Activated CD4-positive, alpha-beta T cell treated with anti-CD3 and anti-CD28 coated beads for 36 hours (primary cell): ENCODE results near the gene KCNN4. TPM values are rescaled to one million over a fixed set of nuclear protein-coding genes. Genes with fewer than 3 reads are reported as not detected.
"Not testable (repeated sequence)": the region's sequence is repeated elsewhere in the genome, so short reads cannot be mapped to it uniquely, and the experiment has no call there.

Experiments used
- ATAC-seq: fragments of 200-7000 bp; cut with Tn5 transposase; one replicate; pipeline ENCODE4 v1.10.0; 2021; ENCODE audit warnings: mild to moderate bottlenecking, moderate library complexity
- CTCF ChIA-PET: fragments of 350-600 bp; sonication (Branson Sonifier 250); formaldehyde crosslinking; loops from one replicate; lab custom pipeline; 2021; ENCODE audit warnings: antibody characterized with exemption; lab: Charles Lee
- POLR2A ChIA-PET: fragments of 350-600 bp; sonication (Branson Sonifier 250); formaldehyde crosslinking; loops from one replicate; lab custom pipeline; 2021; ENCODE audit warnings: antibody characterized with exemption, inconsistent platforms; lab: Charles Lee
- DNase-seq: peaks from one replicate; pipeline ENCODE4 v3.0.0-alpha.2; 2020
- H3K27ac Mint-ChIP-seq: one replicate; pipeline ENCODE4 v1.8.0; 2021; ENCODE audit warnings: mixed read lengths
- H3K27me3 Mint-ChIP-seq: one replicate; pipeline ENCODE4 v1.8.0; 2021; ENCODE audit warnings: mixed read lengths
- H3K36me3 Mint-ChIP-seq: one replicate; pipeline ENCODE4 v1.8.0; 2021; ENCODE audit warnings: low read depth, mixed read lengths
- H3K4me1 Mint-ChIP-seq: one replicate; pipeline ENCODE4 v1.8.0; 2021; ENCODE audit warnings: mixed read lengths
- H3K4me3 Mint-ChIP-seq: one replicate; pipeline ENCODE4 v1.8.0; 2021; ENCODE audit warnings: mild to moderate bottlenecking, moderate library complexity, mixed read lengths
- H3K9me3 Mint-ChIP-seq: one replicate; pipeline ENCODE4 v1.8.0; 2021; ENCODE audit warnings: low read depth, mixed read lengths
- intact Hi-C, 2 experiments: fragments of 100-400 bp; cut with DNase I in 1 of 2; cut with micrococcal nuclease in 1 of 2; formaldehyde crosslinking; loops; one replicate each; pipeline versions ENCODE4 v1.14.2 to v1.15.1; 2022 to 2024; cut with DNase I, micrococcal nuclease
- total RNA-seq, 2 experiments: library from RNA; stranded (reverse); gene quantifications; one replicate each; pipeline ENCODE4 v1.2.3, GENCODE V29; 2021

KCNN4 gene
- total RNA-seq, 2 experiments from 2014 or later, result 103 to 110 TPM

DNA sequence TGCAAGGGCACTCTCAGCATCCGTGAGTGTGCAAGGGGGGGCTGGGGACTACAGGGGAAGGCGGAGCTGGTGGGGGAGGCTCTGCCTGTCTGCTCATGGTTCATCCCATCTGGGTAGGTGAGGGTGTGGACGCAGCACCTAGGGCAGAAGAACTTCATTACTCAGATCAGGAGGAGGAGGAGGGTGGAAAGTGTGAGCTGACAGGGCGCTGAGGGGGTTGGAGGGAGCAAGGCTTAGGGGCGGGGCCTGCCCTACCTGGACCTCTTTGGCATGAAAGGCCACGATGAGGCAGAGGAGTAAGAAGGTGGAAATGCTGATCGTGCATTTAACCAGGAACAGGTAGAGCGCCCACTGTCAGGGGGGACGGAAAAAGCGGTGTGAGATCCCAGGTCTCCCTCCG lies 4.5 kb downstream of the KCNN4 start:
- H3K36me3 Mint-ChIP-seq, result peaks cover 73% of the 10 kb centered on the region
- peaks cover 46% of the 10 kb centered on the region for H3K4me1 Mint-ChIP-seq
- ATAC-seq, result peak; percentile 51
- POLR2A ChIA-PET, result interaction anchor here (0.6 to 1.2 kb wide), 2 partner anchors 9 to 11 kb away, joined by 3 to 8 read pairs; no protein-coding TSS in a partner anchor
- intact Hi-C loops, result loop anchor here in 1 of 2 experiments (1.0 kb wide), 1 partner anchor 11 kb away; no protein-coding TSS in a partner anchor
- peak overlapping the region; percentile 94 for H3K27ac Mint-ChIP-seq
- CTCF ChIA-PET, result interaction anchor here (0.9 to 5.0 kb wide), 5 partner anchors 10 to 31 kb away, joined by 3 to 55 read pairs (median 4); no protein-coding TSS in a partner anchor
- no peaks in the 10 kb centered on the region for H3K9me3 Mint-ChIP-seq
- DNase-seq, result peak; percentile 91
- H3K27me3 Mint-ChIP-seq, result no peaks in the 10 kb centered on the region
- H3K4me3 Mint-ChIP-seq, result peak overlapping the region; percentile 78

DNA sequence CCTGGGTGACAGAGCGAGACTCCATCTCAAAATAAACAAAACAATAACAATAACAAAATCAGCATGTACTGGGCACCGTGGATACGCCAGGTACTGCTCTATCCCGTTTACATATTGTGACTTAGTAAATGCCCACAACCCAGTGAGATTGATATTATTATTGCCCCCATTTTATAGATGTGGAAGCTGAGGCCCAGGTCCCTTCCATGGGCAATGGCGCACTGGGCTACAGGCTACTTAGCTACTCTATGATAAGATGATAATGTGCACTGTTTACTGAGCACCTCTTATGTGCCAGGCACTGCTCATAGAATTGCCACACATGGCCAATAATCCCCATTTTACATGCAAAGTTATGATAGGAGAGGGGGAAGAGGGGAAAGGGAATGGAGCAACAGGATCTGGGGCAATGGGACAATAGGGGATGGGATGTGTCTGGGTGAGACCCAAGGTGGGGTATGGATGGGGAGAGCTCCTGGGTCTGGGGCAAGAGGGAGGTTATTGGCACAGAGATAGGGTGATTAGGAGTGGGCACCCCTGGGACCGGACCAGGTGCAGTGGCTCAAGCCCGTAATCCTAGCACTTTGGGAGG lies 5.4 kb downstream of the KCNN4 start:
- H3K27me3 Mint-ChIP-seq, result no peaks in the 10 kb centered on the region
- no peak for ATAC-seq
- H3K4me3 Mint-ChIP-seq, result no peak overlapping the region
- peaks cover 42% of the 10 kb centered on the region for H3K4me1 Mint-ChIP-seq
- peak overlapping the region; percentile 53 for H3K27ac Mint-ChIP-seq
- DNase-seq, result no peak
- intact Hi-C loops, result no loop called here
- H3K36me3 Mint-ChIP-seq, result peaks cover 79% of the 10 kb centered on the region
- H3K9me3 Mint-ChIP-seq, result no peaks in the 10 kb centered on the region
- ChIA-PET CTCF (interaction anchor here (0.7 to 5.0 kb wide), 4 partner anchors 9 to 219 kb away, joined by 3 to 55 read pairs (median 6); no protein-coding TSS in a partner anchor), POLR2A (interaction anchor here (0.6 to 1.2 kb wide), 3 partner anchors 10 to 835 kb away, joined by 3 to 8 read pairs (median 4); no protein-coding TSS in a partner anchor)

DNA sequence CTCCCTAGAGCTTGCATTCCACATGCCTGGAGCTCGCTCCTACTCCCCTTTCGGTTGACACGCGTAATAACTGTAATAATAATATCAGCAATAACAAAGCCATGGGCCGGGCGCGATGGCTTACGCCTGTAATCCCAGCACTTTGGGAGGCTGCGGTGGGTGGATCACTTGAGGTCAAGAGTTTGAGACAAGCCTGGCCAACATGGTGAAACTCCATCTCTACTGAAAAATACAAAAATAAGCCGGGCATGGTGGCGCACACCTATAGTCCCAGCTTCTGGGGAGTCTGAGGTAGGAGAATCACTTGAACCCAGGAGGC lies 5.9 kb downstream of the KCNN4 start:
- H3K4me1 Mint-ChIP-seq, result peaks cover 45% of the 10 kb centered on the region
- CTCF ChIA-PET, result interaction anchor here (0.7 to 5.0 kb wide), 3 partner anchors 8 to 218 kb away, joined by 3 to 55 read pairs (median 7); no protein-coding TSS in a partner anchor
- intact Hi-C loops, result not testable (repeated sequence)

DNA sequence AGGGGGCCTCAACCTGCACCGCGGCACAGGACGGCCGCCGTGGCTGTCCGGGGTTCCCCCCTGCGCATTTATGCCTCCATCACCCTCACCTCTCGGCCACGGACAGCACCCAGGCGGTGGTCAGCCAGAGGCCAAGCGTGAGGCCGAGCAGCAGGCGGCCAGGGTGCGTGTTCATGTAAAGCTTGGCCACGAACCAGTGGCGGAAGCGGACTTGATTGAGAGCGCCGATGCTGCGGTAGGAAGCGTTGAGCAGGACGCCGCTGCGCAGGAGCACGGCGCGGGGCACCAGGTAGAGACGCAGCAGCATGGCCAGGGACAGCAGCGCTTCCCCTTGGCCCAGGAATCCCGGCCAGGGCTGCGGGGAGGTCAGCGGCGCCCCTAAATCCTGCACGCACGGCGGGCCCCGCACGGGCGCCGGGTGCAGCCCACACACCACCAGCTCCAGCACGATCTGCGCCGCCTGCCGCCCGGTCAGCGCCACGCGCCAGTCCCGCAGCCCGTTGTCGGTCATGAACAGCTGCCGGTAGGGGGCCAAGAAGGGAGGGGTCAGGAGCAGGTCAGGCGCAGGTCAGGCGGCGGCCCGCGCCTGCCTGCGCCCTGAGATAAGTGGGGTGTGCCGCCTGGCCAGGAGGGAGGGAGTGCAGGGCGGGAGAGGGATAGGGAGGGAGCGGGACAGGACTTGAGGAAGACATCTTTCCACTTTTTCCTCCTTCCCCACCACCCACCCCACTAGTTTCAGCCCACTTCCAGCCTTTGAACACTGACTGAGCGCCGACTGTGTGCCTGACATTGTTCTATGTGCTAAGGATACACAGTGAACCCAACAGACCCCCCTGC lies 6.5 kb downstream of the KCNN4 start:
- ATAC-seq (no peak), DNase-seq (no peak)
- Mint-ChIP-seq H3K4me3 (no peak overlapping the region), H3K27me3 (no peaks in the 10 kb centered on the region), H3K36me3 (peaks cover 86% of the 10 kb centered on the region), H3K4me1 (peaks cover 40% of the 10 kb centered on the region), H3K27ac (no peak overlapping the region), H3K9me3 (no peaks in the 10 kb centered on the region)
- ChIA-PET POLR2A (no interaction called here), CTCF (interaction anchor here (1.7 to 5.0 kb wide), 2 partner anchors 8 to 29 kb away, joined by 7 to 55 read pairs; no protein-coding TSS in a partner anchor)
- intact Hi-C loops, result no loop called here

More for the DNA sequence above, 5.9 kb downstream of the KCNN4 start:
- DNase-seq, H3K27ac Mint-ChIP-seq, POLR2A ChIA-PET, ATAC-seq, H3K27me3 Mint-ChIP-seq, H3K9me3 Mint-ChIP-seq, H3K4me3 Mint-ChIP-seq: not testable (repeated sequence)
- H3K36me3 Mint-ChIP-seq, result peaks cover 84% of the 10 kb centered on the region

DNA sequence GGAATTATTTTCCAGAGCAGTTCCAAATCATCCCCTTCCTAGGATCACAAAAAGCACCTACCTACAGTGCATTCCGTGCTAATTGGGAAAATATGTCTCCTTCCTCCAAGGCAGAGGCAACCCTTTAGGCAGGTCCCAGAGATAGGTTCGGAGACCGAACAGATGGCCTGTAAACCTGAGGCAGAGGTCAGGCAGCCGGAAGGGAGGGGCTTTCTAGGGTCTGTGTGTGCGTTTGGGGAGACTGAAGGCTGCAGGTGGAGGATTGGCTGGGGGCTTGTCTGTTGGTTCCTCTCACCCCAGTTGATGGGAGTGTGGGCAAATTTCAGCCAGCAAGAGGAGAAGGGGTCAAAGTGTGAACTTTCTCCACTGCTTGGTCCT lies 7.1 kb downstream of the KCNN4 start:
- Mint-ChIP-seq H3K27me3 (no peaks in the 10 kb centered on the region), H3K9me3 (no peaks in the 10 kb centered on the region)

DNA sequence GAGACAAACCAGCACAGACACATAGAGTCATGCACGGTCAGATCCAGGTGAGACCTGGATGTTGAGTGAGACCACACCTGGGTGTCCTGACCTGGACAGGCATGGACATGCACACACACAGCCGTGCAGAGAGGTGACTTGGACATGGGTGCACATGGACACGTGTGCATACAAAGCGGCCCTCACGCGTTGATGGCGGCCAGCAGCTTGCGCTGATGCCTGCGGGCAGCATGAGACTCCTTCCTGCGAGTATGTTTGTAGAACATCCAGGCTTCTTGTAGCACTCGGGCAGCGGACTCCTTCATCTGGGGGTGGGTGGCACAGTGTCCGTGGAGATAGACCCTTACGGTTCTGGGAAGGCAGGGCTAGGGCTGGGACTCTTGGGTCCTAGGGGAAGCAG lies 11.5 kb downstream of the KCNN4 start:
- Mint-ChIP-seq H3K4me1 (peaks cover 50% of the 10 kb centered on the region), H3K4me3 (no peak overlapping the region), H3K27ac (peak overlapping the region; percentile 35), H3K36me3 (peaks cover 86% of the 10 kb centered on the region), H3K9me3 (no peaks in the 10 kb centered on the region), H3K27me3 (no peaks in the 10 kb centered on the region)
- ChIA-PET CTCF (interaction anchor here (1.6 to 6.9 kb wide), 3 partner anchors 10 to 24 kb away, joined by 9 to 94 read pairs (median 17); partner anchors contain the start of gene SMG9), POLR2A (no interaction called here)
- DNase-seq, result no peak
- intact Hi-C loops, result loop anchor here in 1 of 2 experiments (5.0 kb wide), 2 partner anchors 983 to 1692 kb away; partner anchors contain the start of gene ZNF574
- no peak for ATAC-seq

More for the DNA sequence above, 7.1 kb downstream of the KCNN4 start:
- no peak for ATAC-seq
- DNase-seq, result no peak
- CTCF ChIA-PET, result no interaction called here
- Mint-ChIP-seq H3K4me1 (peaks cover 40% of the 10 kb centered on the region), H3K27ac (no peak overlapping the region), H3K4me3 (no peak overlapping the region), H3K36me3 (peaks cover 86% of the 10 kb centered on the region)
- intact Hi-C loops, result no loop called here
- POLR2A ChIA-PET, result no interaction called here

DNA sequence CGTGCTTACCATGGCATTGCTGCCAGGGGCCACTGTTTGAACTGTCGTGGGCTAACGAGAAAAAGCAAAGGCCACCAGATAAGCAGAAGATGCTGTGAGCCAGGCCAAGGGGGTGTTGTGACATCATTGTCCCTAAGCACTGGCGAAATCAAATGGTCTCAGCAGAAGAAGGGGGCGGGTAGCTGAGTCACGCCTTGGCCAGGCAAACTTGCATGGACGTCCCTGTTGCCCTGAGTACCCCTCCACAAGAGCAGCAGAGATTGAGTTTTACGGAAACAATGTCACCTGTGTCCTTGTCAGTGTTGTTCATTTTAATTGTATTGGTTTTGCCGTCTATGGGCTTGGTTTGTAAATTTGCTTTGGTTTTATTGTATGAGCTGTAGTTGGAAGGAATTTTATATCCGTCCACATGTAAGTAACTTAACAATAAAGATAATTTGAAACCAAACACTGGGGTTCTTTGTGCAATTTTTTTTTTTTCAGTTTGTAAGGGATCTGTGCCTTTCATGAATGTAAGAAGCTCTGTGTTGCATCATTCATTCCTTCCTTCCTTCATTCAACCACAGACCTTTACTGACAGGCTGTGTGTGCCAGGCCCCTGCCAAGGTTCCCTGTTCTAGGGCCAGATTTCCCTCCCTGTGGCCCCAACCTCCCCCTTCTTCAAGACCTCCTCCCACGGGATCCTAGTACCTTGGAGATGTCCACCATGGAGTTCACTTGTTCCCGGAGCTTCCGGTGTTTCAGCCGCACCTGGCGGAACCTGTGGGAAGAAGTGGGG lies 12.3 kb downstream of the KCNN4 start:
- DNase-seq (no peak), ATAC-seq (no peak)
- intact Hi-C loops, result loop anchor here in 1 of 2 experiments (5.0 kb wide), 2 partner anchors 984 to 1691 kb away; partner anchors contain the start of gene ZNF574
- no peaks in the 10 kb centered on the region for H3K27me3 Mint-ChIP-seq
- peaks cover 86% of the 10 kb centered on the region for H3K36me3 Mint-ChIP-seq
- H3K4me3 Mint-ChIP-seq, result no peak overlapping the region
- H3K4me1 Mint-ChIP-seq, result peaks cover 57% of the 10 kb centered on the region
- ChIA-PET CTCF (interaction anchor here (0.5 to 6.9 kb wide), 5 partner anchors 8 to 1216 kb away, joined by 3 to 94 read pairs (median 17); partner anchors contain the start of gene SMG9), POLR2A (interaction anchor here (1.6 kb wide), 1 partner anchor 9 kb away, joined by 3 read pairs; no protein-coding TSS in a partner anchor)
- no peaks in the 10 kb centered on the region for H3K9me3 Mint-ChIP-seq
- peak overlapping the region; percentile 35 for H3K27ac Mint-ChIP-seq

DNA sequence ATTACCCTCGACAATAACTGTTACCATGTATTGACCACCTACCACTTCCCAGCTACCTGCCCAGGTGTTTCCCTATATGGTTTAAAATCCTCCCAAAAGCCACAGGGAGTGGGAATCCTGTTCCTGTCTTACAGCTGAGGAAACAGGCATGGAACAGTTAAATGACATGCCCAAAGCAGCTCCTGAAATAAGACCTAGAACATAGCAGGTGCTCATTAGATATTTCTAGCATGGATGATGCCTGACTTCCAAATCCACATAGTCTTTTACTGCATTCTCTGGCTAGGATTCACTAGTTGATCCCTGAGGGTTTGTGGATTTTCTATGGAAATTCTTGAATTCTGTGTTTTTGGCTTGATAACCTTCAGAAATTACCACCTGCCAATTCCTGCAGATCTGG lies 13.0 kb downstream of the KCNN4 start:
- Mint-ChIP-seq H3K4me3 (no peak overlapping the region), H3K27ac (peak overlapping the region; percentile 97), H3K36me3 (peaks cover 84% of the 10 kb centered on the region), H3K9me3 (no peaks in the 10 kb centered on the region), H3K27me3 (no peaks in the 10 kb centered on the region), H3K4me1 (peaks cover 63% of the 10 kb centered on the region)
- DNase-seq, result no peak
- CTCF ChIA-PET, result interaction anchor here (0.6 to 6.9 kb wide), 7 partner anchors 9 to 212 kb away, joined by 3 to 94 read pairs (median 5); partner anchors contain the start of gene SMG9
- ATAC-seq, result no peak
- POLR2A ChIA-PET, result interaction anchor here (1.6 to 3.3 kb wide), 2 partner anchors 10 to 13 kb away, joined by 3 to 41 read pairs; partner anchors contain the start of gene SMG9
- intact Hi-C loops, result loop anchor here in 1 of 2 experiments (5.0 kb wide), 2 partner anchors 984 to 1691 kb away; partner anchors contain the start of gene ZNF574

DNA sequence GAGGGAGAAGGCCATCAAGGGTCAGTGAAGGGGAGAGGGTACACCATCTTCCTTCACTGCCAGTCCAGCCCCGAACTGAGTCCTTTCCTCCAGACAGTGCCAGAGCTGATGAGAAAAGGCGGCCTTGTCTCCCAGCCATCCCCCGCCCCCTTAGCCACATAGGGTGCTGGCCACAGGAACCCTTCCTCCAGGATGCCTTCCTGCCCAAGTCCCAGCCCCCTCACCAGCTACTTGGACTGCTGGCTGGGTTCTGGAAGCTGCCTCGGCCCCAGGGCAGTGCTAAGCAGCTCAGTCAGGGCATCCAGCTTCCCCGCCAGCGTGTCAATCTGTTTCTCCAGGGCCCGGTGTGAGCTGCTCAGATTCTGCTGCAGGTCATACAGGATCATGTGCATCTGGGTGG lies 13.5 kb downstream of the KCNN4 start:
- Mint-ChIP-seq H3K4me3 (no peak overlapping the region), H3K27me3 (no peaks in the 10 kb centered on the region), H3K27ac (peak overlapping the region; percentile 97), H3K9me3 (no peaks in the 10 kb centered on the region), H3K4me1 (peaks cover 68% of the 10 kb centered on the region), H3K36me3 (peaks cover 81% of the 10 kb centered on the region)
- POLR2A ChIA-PET, result interaction anchor here (1.1 to 3.3 kb wide), 3 partner anchors 9 to 13 kb away, joined by 3 to 41 read pairs (median 3); partner anchors contain the start of gene SMG9
- CTCF ChIA-PET, result interaction anchor here (0.6 to 6.9 kb wide), 11 partner anchors 9 to 242 kb away, joined by 3 to 94 read pairs (median 5); partner anchors contain the start of genes KCNN4, SMG9 and ZNF283
- no peak for DNase-seq
- intact Hi-C loops, result loop anchor here in 1 of 2 experiments (5.0 kb wide), 2 partner anchors 985 to 1690 kb away; partner anchors contain the start of gene ZNF574
- ATAC-seq, result no peak

DNA sequence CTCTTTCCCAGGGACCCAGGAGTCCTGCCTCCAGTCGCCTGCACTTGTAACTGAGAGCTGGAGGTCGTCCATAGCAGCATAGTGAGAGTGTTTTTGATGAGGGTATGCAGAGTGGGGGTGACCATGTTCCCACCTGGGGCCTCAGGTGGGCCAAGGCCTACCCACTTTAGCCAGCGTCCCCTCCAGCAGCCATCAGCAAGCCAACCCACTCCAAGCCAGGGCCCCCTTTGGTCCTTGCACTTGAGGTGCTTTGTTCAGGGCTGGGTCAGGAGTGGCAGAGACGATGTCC lies 14.1 kb downstream of the KCNN4 start:
- H3K27me3 Mint-ChIP-seq, result no peaks in the 10 kb centered on the region
- no peak for ATAC-seq
- DNase-seq, result no peak
- H3K9me3 Mint-ChIP-seq, result no peaks in the 10 kb centered on the region
- peaks cover 76% of the 10 kb centered on the region for H3K36me3 Mint-ChIP-seq
- intact Hi-C loops, result loop anchor here in 1 of 2 experiments (1.0 to 5.0 kb wide), 3 partner anchors 44 to 1689 kb away; partner anchors contain the start of gene ZNF574
- peaks cover 71% of the 10 kb centered on the region for H3K4me1 Mint-ChIP-seq
- H3K27ac Mint-ChIP-seq, result peak overlapping the region; percentile 97
- peak overlapping the region; percentile 47 for H3K4me3 Mint-ChIP-seq
- ChIA-PET POLR2A (interaction anchor here (1.0 to 3.3 kb wide), 4 partner anchors 10 to 15 kb away, joined by 3 to 41 read pairs (median 6); partner anchors contain the start of gene SMG9), CTCF (interaction anchor here (0.9 to 6.9 kb wide), 14 partner anchors 10 to 327 kb away, joined by 3 to 94 read pairs (median 6); partner anchors contain the start of genes IRGQ, KCNN4, SMG9 and ZNF283)
